Left lung (tissue), 10 donors: ENCODE measurements around the gene ATXN1. TPM values are rescaled to one million over a fixed set of nuclear protein-coding genes. Genes with fewer than 3 reads are reported as not detected.
"Not testable (repeated sequence)": the region's sequence is repeated elsewhere in the genome, so short reads cannot be mapped to it uniquely, and the experiment has no call there.

Experiments
- ATAC-seq: fragments of 200-7000 bp; cut with Tn5 transposase; one replicate; pipeline ENCODE4 v1.9.1; 2020; ENCODE audit warnings: moderate library complexity
- DNase-seq, 4 donors: peaks; one replicate each; pipeline ENCODE4 v3.0.0-alpha.2; 2013 to 2020
- H3K27ac ChIP-seq, 2 donors: fragments of 200-600 bp; sonication (generic) in 1 of 2; one replicate each; pipeline versions ENCODE4 v1.5.0 to v1.8.0; 2020 to 2021
- H3K27me3 ChIP-seq, 2 donors: fragments of 200-600 bp; sonication (generic) in 1 of 2; one replicate each; pipeline versions ENCODE4 v1.5.0 to v1.8.0; 2020 to 2021
- H3K36me3 ChIP-seq, 2 donors: fragments of 200-600 bp; sonication (generic) in 1 of 2; one replicate each; pipeline versions ENCODE4 v1.5.0 to v1.8.0; 2020 to 2021
- H3K4me1 ChIP-seq, 2 donors: fragments of 200-600 bp; one replicate each; pipeline ENCODE4 v1.8.0; 2021
- H3K4me3 ChIP-seq, 2 donors: fragments of 200-600 bp; sonication (generic) in 1 of 2; one replicate each; pipeline versions ENCODE4 v1.5.0 to v1.8.0; 2020 to 2021; ENCODE audit warnings: mild to moderate bottlenecking in 1 of 2
- H3K9me3 ChIP-seq, 2 donors: fragments of 200-600 bp; sonication (generic) in 1 of 2; one replicate each; pipeline versions ENCODE4 v1.5.0 to v1.8.0; 2020 to 2021
- CTCF ChIP-seq, 2 donors: fragments of 200-600 bp; sonication (generic) in 1 of 2; IDR thresholded peaks; one replicate each; pipeline versions ENCODE4 v1.5.0 to v1.8.0; 2021; ENCODE audit warnings: antibody characterized with exemption in 2 of 2
- intact Hi-C, 2 donors: fragments of 100-400 bp; cut with DNase I; formaldehyde crosslinking; loops; one replicate each; pipeline versions ENCODE4 v1.11.2 to v1.14.2; 2022
- polyA plus RNA-seq, 6 donors: library from polyadenylated mRNA; unstranded; fragments of 120-200 nt; gene quantifications; one replicate each; pipeline ENCODE4 v1.2.1, GENCODE V29; 2013; ENCODE audit not compliant: insufficient read length in 6 of 6
- total RNA-seq, 2 donors: library from RNA; stranded (reverse); fragmentation: NEBNext Ultra II Directional; extraction: Animal tissue kit (Norgen Biotek cat#: 25700); gene quantifications; one replicate each; pipeline ENCODE4 v1.2.1, GENCODE V29; 2021
- donor health status: DM: no; HTN: yes; CAD: no.
- donor health status: DM: no; HTN: no; CAD: no.

The ATXN1 gene
- total and polyA plus RNA-seq, 8 donors = 23.3 to 67.4 (median 27.3) TPM

DNA sequence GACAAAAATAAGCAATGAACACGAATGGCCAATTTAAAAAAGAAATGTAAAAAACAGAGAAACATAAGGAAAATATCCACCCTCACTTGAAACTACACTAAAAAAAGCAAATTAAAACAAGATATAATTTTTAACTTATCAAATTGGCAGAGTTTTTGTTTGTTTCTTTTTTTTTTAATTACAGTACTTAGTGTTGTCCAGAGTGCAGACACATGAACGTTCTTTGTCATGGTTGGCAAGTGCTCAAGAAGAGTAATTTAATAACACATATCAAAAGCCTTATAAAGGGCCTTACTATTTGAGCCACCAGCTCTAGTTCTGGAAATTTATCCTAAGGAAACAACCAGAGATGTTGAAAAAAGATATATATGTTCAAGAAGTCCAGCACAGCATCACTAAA lies 142.3 kb downstream of the ATXN1 start:
- TF ChIP-seq CTCF (IDR thresholded peaks at IDR 0.05) = no peak
- H3K4me1 ChIP-seq = no peaks in the 10 kb centered on the region
- DNase-seq (peak in 2 of 4 donors; percentile 67 to 74), ATAC-seq (no peak)
- no peaks in the 10 kb centered on the region for H3K36me3 ChIP-seq
- H3K9me3 ChIP-seq = no peaks in the 10 kb centered on the region
- intact Hi-C loops = no loop called here
- no peaks in the 10 kb centered on the region for H3K27me3 ChIP-seq
- H3K4me3 ChIP-seq = no peak overlapping the region
- H3K27ac ChIP-seq = no peak overlapping the region

GRCh38 chr6:16615215-16615614 lies 146.0 kb downstream of the ATXN1 start:
- not testable (repeated sequence) for DNase-seq, H3K36me3 ChIP-seq, ATAC-seq

DNA sequence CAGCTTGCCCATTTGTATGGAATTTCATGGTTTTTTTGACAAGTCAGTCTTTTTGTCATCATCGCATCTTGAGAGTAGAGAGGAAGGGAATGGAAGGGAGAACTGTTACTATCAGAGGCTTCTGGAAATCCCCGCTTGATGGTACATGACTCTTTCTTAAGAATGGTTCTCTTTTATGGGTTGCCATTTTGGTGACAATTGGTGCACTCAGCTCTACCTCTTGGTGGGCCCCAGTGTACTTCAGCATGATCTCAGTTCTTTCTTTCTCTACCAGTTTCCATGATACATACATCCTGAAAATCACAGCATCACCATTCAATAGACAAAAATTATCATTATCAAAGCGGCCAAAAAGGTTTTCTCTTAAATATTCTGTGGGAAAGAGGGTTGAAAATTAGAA lies 147.1 kb downstream of the ATXN1 start:
- ATAC-seq, H3K9me3 ChIP-seq, H3K27me3 ChIP-seq, H3K27ac ChIP-seq, H3K4me3 ChIP-seq, H3K4me1 ChIP-seq, DNase-seq, H3K36me3 ChIP-seq, intact Hi-C loops: not testable (repeated sequence)

More at GRCh38 chr6:16615215-16615614, 146.0 kb downstream of the ATXN1 start:
- H3K27me3 ChIP-seq, intact Hi-C loops, H3K9me3 ChIP-seq, H3K4me1 ChIP-seq, H3K27ac ChIP-seq, H3K4me3 ChIP-seq: not testable (repeated sequence)

GRCh38 chr6:16613504-16613903 lies 147.8 kb downstream of the ATXN1 start:
- DNase-seq, H3K36me3 ChIP-seq, intact Hi-C loops, H3K27me3 ChIP-seq, H3K9me3 ChIP-seq, ATAC-seq, H3K27ac ChIP-seq, H3K4me3 ChIP-seq, H3K4me1 ChIP-seq: not testable (repeated sequence)

DNA sequence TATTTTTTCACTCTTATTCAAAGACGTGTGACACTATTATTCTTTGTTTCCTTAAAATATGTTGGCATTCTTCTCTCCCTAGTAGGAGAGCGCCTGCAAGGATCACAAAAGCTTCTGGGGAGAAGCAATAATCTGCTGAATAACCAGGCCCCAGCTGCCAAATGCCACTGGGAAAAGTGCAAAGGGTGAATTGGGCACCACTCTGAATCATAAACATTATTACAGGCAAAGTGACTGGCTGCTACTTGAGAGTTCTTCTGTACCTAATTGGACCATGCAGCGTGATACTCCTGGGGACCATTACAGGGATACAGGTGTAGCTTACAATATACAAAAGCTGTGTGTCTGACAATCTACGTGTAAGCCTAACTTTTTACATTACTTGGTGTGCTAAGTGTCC lies 152.8 kb downstream of the ATXN1 start:
- peaks cover 0 to 10% of the 10 kb centered on the region in 2 donors for H3K36me3 ChIP-seq
- H3K4me3 ChIP-seq = no peak overlapping the region
- no peak for TF ChIP-seq CTCF (IDR thresholded peaks at IDR 0.05)
- H3K27ac ChIP-seq = no peak overlapping the region
- ATAC-seq (no peak), DNase-seq (no peak)
- no peaks in the 10 kb centered on the region for H3K9me3 ChIP-seq
- H3K4me1 ChIP-seq = no peaks in the 10 kb centered on the region
- H3K27me3 ChIP-seq = no peaks in the 10 kb centered on the region
- intact Hi-C loops = no loop called here

DNA sequence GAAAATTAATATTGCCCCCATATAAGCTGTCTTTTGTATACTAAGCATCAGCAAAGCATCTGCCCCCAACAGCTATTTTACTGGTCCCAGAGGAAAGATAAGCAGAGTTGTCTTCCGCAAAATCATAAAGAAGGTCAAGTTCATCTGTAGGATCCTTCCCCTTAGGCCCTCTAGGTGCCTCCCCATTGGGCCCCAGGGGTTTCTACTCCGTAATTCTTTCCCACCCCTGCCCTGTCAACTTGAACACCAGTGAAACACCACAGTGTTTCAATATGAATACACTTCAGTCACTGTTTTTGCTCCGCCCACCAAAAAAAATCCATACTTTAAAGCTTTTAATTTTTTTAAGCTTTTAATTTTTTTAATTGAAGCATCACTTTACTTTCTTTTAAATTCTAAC lies 159.2 kb downstream of the ATXN1 start:
- Histone ChIP-seq H3K36me3 (peaks cover 0 to 10% of the 10 kb centered on the region in 2 donors), H3K4me1 (no peaks in the 10 kb centered on the region), H3K27me3 (no peaks in the 10 kb centered on the region), H3K9me3 (no peaks in the 10 kb centered on the region), H3K27ac (no peak overlapping the region), H3K4me3 (no peak overlapping the region)
- intact Hi-C loops = no loop called here
- TF ChIP-seq CTCF (IDR thresholded peaks at IDR 0.05) = no peak
- no peak for ATAC-seq
- no peak for DNase-seq

- no peak for DNase-seq
- H3K9me3 ChIP-seq = no peaks in the 10 kb centered on the region
- TF ChIP-seq CTCF (IDR thresholded peaks at IDR 0.05) = no peak
- no peaks in the 10 kb centered on the region for H3K27me3 ChIP-seq
- intact Hi-C loops = no loop called here
- no peak overlapping the region for H3K27ac ChIP-seq
- peaks cover 0 to 4% of the 10 kb centered on the region in 2 donors for H3K4me1 ChIP-seq
- peaks cover 0 to 10% of the 10 kb centered on the region in 2 donors for H3K36me3 ChIP-seq
- ATAC-seq = no peak
- no peak overlapping the region for H3K4me3 ChIP-seq
Measured at GRCh38 chr6:16600701-16601100, 160.6 kb downstream of the ATXN1 start.
